Right cardiac atrium (tissue), 5 donors: ENCODE data around the gene CLEC14A. TPM values are rescaled to one million over a fixed set of nuclear protein-coding genes. Genes with fewer than 3 reads are reported as not detected.

Experiments used
- ATAC-seq, 2 donors: fragments of 200-7000 bp; cut with Tn5 transposase; one replicate each; pipeline versions ENCODE4 v1.8.0 to v1.9.1; 2020; ENCODE audit warnings: moderate library complexity in 2 of 2, mild to moderate bottlenecking in 1 of 2
- DNase-seq, 3 donors: peaks; one replicate each; pipeline ENCODE4 v3.0.0-alpha.2; 2020
- H3K27ac ChIP-seq: one replicate; pipeline ENCODE4 v1.5.1; 2013; ENCODE audit warnings: mild to moderate bottlenecking, low read length, control low read depth, moderate library complexity
- H3K27me3 ChIP-seq: one replicate; pipeline ENCODE4 v1.6.1; 2013; ENCODE audit not compliant: control insufficient read depth, insufficient read depth
- H3K4me1 ChIP-seq: one replicate; pipeline ENCODE4 v1.6.1; 2013; ENCODE audit warnings: low read length; ENCODE audit not compliant: control insufficient read depth, insufficient read depth
- H3K4me3 ChIP-seq: one replicate; pipeline ENCODE4 v1.5.1; 2013; ENCODE audit warnings: low read length, control low read depth
- H3K9me3 ChIP-seq: one replicate; pipeline ENCODE4 v1.6.1; 2013; ENCODE audit warnings: low read length; ENCODE audit not compliant: control insufficient read depth
- WGBS: extraction: QIAGEN DNeasy Blood & Tissue Kit; methylation state at CpG from one replicate; pipeline ENCODE4 v1.1.7; 2013; 5-methylcytosine and 5-hydroxymethylcytosine counted together
- intact Hi-C, 4 donors: fragments of 100-400 bp; cut with DNase I; formaldehyde crosslinking; loops; one replicate each; pipeline versions ENCODE4 v1.11.0 to v1.14.0; 2022 to 2023
- polyA plus RNA-seq: library from polyadenylated mRNA; stranded (reverse); fragments of 200-250 nt; gene quantifications from one replicate; pipeline ENCODE4 v1.2.3, GENCODE V29; 2013
- total RNA-seq, 4 donors: library from RNA; stranded (reverse); fragmentation: NEBNext Ultra II Directional; extraction: Animal tissue kit (Norgen Biotek cat#: 25700); gene quantifications; one replicate each; pipeline ENCODE4 v1.2.1, GENCODE V29; 2021
- donor health status: healthy with polysubstance abuse.
- donor health status: DM: no; HTN: yes; CAD: no.
- donor health status: DM: no; HTN: no; CAD: no.
- donor health status: DM: no; HTN: yes; CAD: no; lungs with severe emphysema.
- donor health status: DM: yes; HTN: yes; CAD: no.

The CLEC14A gene
- total and polyA plus RNA-seq, 5 donors: 30.1 to 48.5 (median 43.1) TPM

GRCh38 chr14:38211255-38211735 lies 44.6 kb downstream of the CLEC14A start:
- H3K27ac ChIP-seq: no peak overlapping the region
- 3% methylated on average over 34 of the region's 34 CpGs for WGBS

GRCh38 chr14:38210587-38211216 lies 45.2 kb downstream of the CLEC14A start:
- intact Hi-C loops: no loop called here
- WGBS: under 1% methylated on average over 29 of the region's 29 CpGs
- DNase-seq (peak in 2 of 3 donors; percentile 33 to 64), ATAC-seq (peak in 1 of 2 donors; percentile 73)
- H3K27ac ChIP-seq: no peak overlapping the region
- H3K4me3 ChIP-seq: peak overlapping the region; percentile 37
- H3K4me1 ChIP-seq: peaks cover 3% of the 10 kb centered on the region
- H3K27me3 ChIP-seq: no peaks in the 10 kb centered on the region
- peaks cover 2% of the 10 kb centered on the region for H3K9me3 ChIP-seq

More at GRCh38 chr14:38211255-38211735, 44.6 kb downstream of the CLEC14A start:
- DNase-seq (peak in 1 of 3 donors; percentile 58), ATAC-seq (peak in 1 of 2 donors; percentile 44)
- Histone ChIP-seq H3K27me3 (no peaks in the 10 kb centered on the region), H3K4me1 (peaks cover 3% of the 10 kb centered on the region), H3K9me3 (no peaks in the 10 kb centered on the region), H3K4me3 (peak overlapping the region; percentile 37)
- intact Hi-C loops: no loop called here

- H3K4me3 ChIP-seq: peak overlapping the region; percentile 37
- peaks cover 3% of the 10 kb centered on the region for H3K4me1 ChIP-seq
- no peak overlapping the region for H3K27ac ChIP-seq
- H3K27me3 ChIP-seq: no peaks in the 10 kb centered on the region
- peaks cover 2% of the 10 kb centered on the region for H3K9me3 ChIP-seq
- 6% methylated on average over 69 of the region's 69 CpGs for WGBS
- ATAC-seq (peak; percentile 14 to 20), DNase-seq (peak in 1 of 3 donors; percentile 35)
- intact Hi-C loops: no loop called here
Measured at GRCh38 chr14:38209572-38210557, 46.0 kb downstream of the CLEC14A start.

GRCh38 chr14:38208618-38209562 lies 47.0 kb downstream of the CLEC14A start:
- Histone ChIP-seq H3K4me1 (peaks cover 3% of the 10 kb centered on the region), H3K9me3 (peaks cover 2% of the 10 kb centered on the region), H3K27ac (no peak overlapping the region), H3K4me3 (peak overlapping the region; percentile 33), H3K27me3 (no peaks in the 10 kb centered on the region)
- peak; percentile 20 to 61 (median 61) for DNase-seq
- WGBS: 1% methylated on average over 59 of the region's 59 CpGs
- ATAC-seq: peak; percentile 73 to 82
- intact Hi-C loops: no loop called here

- ATAC-seq: peak; percentile 15 to 36
- Histone ChIP-seq H3K4me1 (peaks cover 3% of the 10 kb centered on the region), H3K4me3 (peak within 1 kb of the TSS; percentile 33), H3K27me3 (no peaks in the 10 kb centered on the region), H3K9me3 (peaks cover 2% of the 10 kb centered on the region), H3K27ac (no peak within 1 kb of the TSS)
- peak in 2 of 3 donors; percentile 26 to 42 for DNase-seq
- under 1% methylated on average over 49 of the region's 49 CpGs for WGBS
- intact Hi-C loops: no loop called here
Measured at GRCh38 chr14:38207736-38208617, 47.9 kb downstream of the CLEC14A start, which contains the start of gene SSTR1. SSTR1 (plus strand) TSS chr14:38207904; CDS start chr14:38209390, 1,486 bp downstream.

- intact Hi-C loops: no loop called here
- H3K27me3 ChIP-seq: no peaks in the 10 kb centered on the region
Measured at GRCh38 chr14:38207377-38207735, 48.5 kb downstream of the CLEC14A start.

GRCh38 chr14:38206689-38207376 lies 49.1 kb downstream of the CLEC14A start:
- Histone ChIP-seq H3K4me1 (peaks cover 3% of the 10 kb centered on the region), H3K4me3 (no peak overlapping the region), H3K27ac (no peak overlapping the region), H3K9me3 (peaks cover 2% of the 10 kb centered on the region), H3K27me3 (no peaks in the 10 kb centered on the region)
- ATAC-seq (no peak), DNase-seq (no peak)
- 60% methylated on average over 2 of the region's 2 CpGs for WGBS
- intact Hi-C loops: no loop called here

More at GRCh38 chr14:38207377-38207735, 48.5 kb downstream of the CLEC14A start:
- WGBS: 24% methylated on average over 5 of the region's 5 CpGs
- Histone ChIP-seq H3K4me1 (peaks cover 3% of the 10 kb centered on the region), H3K27ac (no peak overlapping the region), H3K9me3 (peaks cover 2% of the 10 kb centered on the region), H3K4me3 (peak overlapping the region; percentile 33)
- ATAC-seq: no peak
- no peak for DNase-seq

- Histone ChIP-seq H3K9me3 (peaks cover 2% of the 10 kb centered on the region), H3K4me3 (no peak overlapping the region), H3K27me3 (no peaks in the 10 kb centered on the region), H3K27ac (no peak overlapping the region), H3K4me1 (peaks cover 3% of the 10 kb centered on the region)
- WGBS: 84% methylated on average over 5 of the region's 5 CpGs
- no peak for DNase-seq
- intact Hi-C loops: no loop called here
- no peak for ATAC-seq
Measured at GRCh38 chr14:38205949-38206665, 49.8 kb downstream of the CLEC14A start.
